Testis (tissue), 2 donors: ENCODE results near the gene FOSL1.

Experiments used
- CTCF ChIP-seq, 3 experiments: fragments of 450-650 bp in 2 of 3; fragments of 200-600 bp in 1 of 3; sonication (generic) in 1 of 3; IDR thresholded peaks; one replicate each; pipeline ENCODE4 v1.5.1; 2016 to 2019; ENCODE audit warnings: antibody characterized with exemption in 3 of 3, mild to moderate bottlenecking in 2 of 3, moderate library complexity in 1 of 3
- POLR2A ChIP-seq: fragments of 450-650 bp; IDR thresholded peaks from one replicate; pipeline ENCODE4 v1.6.1; 2017; ENCODE audit warnings: antibody characterized with exemption, mild to moderate bottlenecking, moderate library complexity

GRCh38 chr11:65894034-65894591, 6.1 kb downstream of the FOSL1 start:
- TF ChIP-seq CTCF (IDR thresholded peaks at IDR 0.05) (no peak), POLR2A (no peak)
